Measurements from ENCODE around the gene NHERF1. TPM values are rescaled to one million over a fixed set of nuclear protein-coding genes. Genes with fewer than 3 reads are reported as not detected.

The NHERF1 gene
- total and polyA plus RNA-seq, 7 donors, result 2.4 to 37.1 (median 4.9) TPM

DNA sequence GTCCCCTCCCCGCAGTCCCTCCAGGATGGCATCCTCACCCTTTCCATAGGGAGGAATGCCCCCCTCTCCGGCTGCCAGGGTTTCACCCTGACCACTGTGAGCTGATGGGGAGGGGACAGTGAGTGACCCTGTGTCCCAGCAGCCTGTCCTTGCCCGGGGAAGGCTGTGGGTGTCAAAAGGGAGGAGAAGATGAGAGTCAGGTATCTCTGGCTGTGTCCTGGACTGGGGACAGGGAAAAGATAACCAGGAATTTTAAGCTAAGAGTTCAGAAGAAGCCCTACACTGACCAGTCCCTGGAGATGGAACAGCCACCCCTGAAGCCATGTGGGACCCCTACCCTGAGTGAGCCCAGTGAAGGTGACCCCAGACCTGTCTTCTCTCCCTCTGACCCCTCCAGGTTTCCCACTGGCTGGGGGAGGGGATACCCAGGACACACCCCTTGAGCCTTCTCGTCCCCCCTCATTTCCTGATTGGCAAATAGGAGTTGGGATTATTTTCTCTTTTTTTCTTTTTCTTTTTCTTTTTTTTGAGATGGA lies 16.4 kb downstream of the NHERF1 start:
- no peak overlapping the region for H3K27ac ChIP-seq
- no peaks in the 10 kb centered on the region for H3K9me3 ChIP-seq
- no peak overlapping the region for H3K4me3 ChIP-seq
- peaks cover 0 to 8% of the 10 kb centered on the region in 2 donors for H3K36me3 ChIP-seq (ENCODE audit: insufficient read depth in 1 of 2, low read depth in 1 of 2)
- peaks cover 10% of the 10 kb centered on the region for H3K4me1 ChIP-seq
- no peak for TF ChIP-seq CTCF (IDR thresholded peaks at IDR 0.05)
- WGBS, 3 donors, result 82 to 94% (median 83%) methylated on average over 4 of the region's 4 CpGs
- no peak for DNase-seq
- intact Hi-C loops (cut with DNase I), result no loop called here
- H3K27me3 ChIP-seq (ENCODE audit: insufficient read depth in 3 of 3, low read length in 2 of 3), result no peaks in the 10 kb centered on the region
- no peak for ATAC-seq

GRCh38 chr17:74766413-74766812 lies 18.0 kb downstream of the NHERF1 start:
- DNase-seq, result no peak
- WGBS, 3 donors, result 85 to 91% (median 89%) methylated on average over 2 of the region's 2 CpGs
- H3K4me3 ChIP-seq, result no peak overlapping the region
- H3K4me1 ChIP-seq, result peaks cover 10% of the 10 kb centered on the region
- TF ChIP-seq CTCF (IDR thresholded peaks at IDR 0.05), result no peak
- H3K36me3 ChIP-seq (ENCODE audit: insufficient read depth in 1 of 2, low read depth in 1 of 2), result peaks cover 3 to 22% of the 10 kb centered on the region in 2 donors
- no peaks in the 10 kb centered on the region for H3K27me3 ChIP-seq (ENCODE audit: insufficient read depth in 3 of 3, low read length in 2 of 3)
- H3K27ac ChIP-seq, result no peak overlapping the region
- intact Hi-C loops (cut with DNase I), result no loop called here
- no peak for ATAC-seq
- no peaks in the 10 kb centered on the region for H3K9me3 ChIP-seq

DNA sequence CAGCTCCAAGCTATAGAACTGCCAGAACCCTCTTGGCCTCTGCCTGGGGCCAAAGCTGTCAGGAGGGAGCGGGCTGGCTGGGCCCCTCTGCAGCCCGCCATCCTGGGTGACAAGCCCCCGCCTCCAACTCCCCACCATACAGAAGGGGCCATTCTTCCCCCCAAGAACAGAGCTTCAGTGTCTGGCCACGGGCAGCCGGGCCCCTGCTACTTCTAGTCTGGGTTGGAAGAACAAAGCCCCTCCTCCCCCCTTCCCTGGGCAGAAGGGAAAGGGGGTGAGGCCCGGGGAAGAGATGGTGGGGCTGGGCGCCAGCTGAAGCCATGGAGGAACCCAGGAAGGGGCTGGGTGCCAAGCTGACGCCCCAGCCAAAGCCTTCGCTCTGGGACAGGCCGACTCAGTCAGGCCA lies 18.7 kb downstream of the NHERF1 start:
- H3K9me3 ChIP-seq, result no peaks in the 10 kb centered on the region
- TF ChIP-seq CTCF (IDR thresholded peaks at IDR 0.05), result no peak
- intact Hi-C loops (cut with DNase I), result no loop called here
- ATAC-seq (no peak), DNase-seq (no peak)
- 58 to 83% (median 61%) methylated on average over 8 to 10 of the region's 10 CpGs for WGBS, 3 donors
- peaks cover 10% of the 10 kb centered on the region for H3K4me1 ChIP-seq
- no peak overlapping the region for H3K27ac ChIP-seq
- H3K36me3 ChIP-seq (ENCODE audit: insufficient read depth in 1 of 2, low read depth in 1 of 2), result peaks cover 3 to 29% of the 10 kb centered on the region in 2 donors
- no peaks in the 10 kb centered on the region for H3K27me3 ChIP-seq (ENCODE audit: insufficient read depth in 3 of 3, low read length in 2 of 3)
- H3K4me3 ChIP-seq, result no peak overlapping the region

- ATAC-seq (peak; percentile 85 to 92 (median 90)), DNase-seq (peak; percentile 86 to 88)
- TF ChIP-seq CTCF (IDR thresholded peaks at IDR 0.05), result no peak
- peaks cover 8 to 40% of the 10 kb centered on the region in 2 donors for H3K36me3 ChIP-seq (ENCODE audit: insufficient read depth in 1 of 2, low read depth in 1 of 2)
- WGBS, 3 donors, result 39 to 50% (median 41%) methylated on average over 17 of the region's 17 CpGs
- peaks cover 10% of the 10 kb centered on the region for H3K4me1 ChIP-seq
- H3K4me3 ChIP-seq, result no peak overlapping the region
- intact Hi-C loops (cut with DNase I), result no loop called here
- H3K9me3 ChIP-seq, result no peaks in the 10 kb centered on the region
- no peaks in the 10 kb centered on the region for H3K27me3 ChIP-seq (ENCODE audit: insufficient read depth in 3 of 3, low read length in 2 of 3)
- peak overlapping the region; percentile 60 for H3K27ac ChIP-seq
These were observed 19.8 kb downstream of the NHERF1 start for GRCh38 chr17:74768069-74768762.

Measured in psoas muscle (tissue), 8 donors.